K562 (cell line): Measurements from ENCODE around the gene ZNF33A. TPM values are rescaled to one million over a fixed set of nuclear protein-coding genes. Genes with fewer than 3 reads are reported as not detected.

Experiments
- ADNP ChIP-seq: fragments of 200-800 bp; sonication (Bioruptor generic); IDR thresholded peaks from 2 replicates; pipeline ENCODE4 v1.6.1; 2016; ENCODE audit warnings: missing genetic modification characterization, missing compliant biosample characterization
- CBFA2T2 ChIP-seq: fragments of 450-650 bp; conservative IDR thresholded peaks from 2 replicates; pipeline ENCODE4 v1.6.1; 2017; ENCODE audit warnings: mild to moderate bottlenecking
- HNRNPLL ChIP-seq: fragments of 200-400 bp; formaldehyde crosslinking; IDR thresholded peaks from 2 replicates; pipeline ENCODE4 v1.6.1; 2017; ENCODE audit warnings: low read length, low read depth, mild to moderate bottlenecking; ENCODE audit not compliant: poor library complexity, severe bottlenecking
- KLF1 ChIP-seq: fragments of 450-650 bp; IDR thresholded peaks from 2 replicates; pipeline ENCODE4 v1.6.1; 2016; ENCODE audit warnings: missing genetic modification characterization, missing compliant biosample characterization
- LEF1 ChIP-seq: fragments of 450-650 bp; IDR thresholded peaks from 2 replicates; pipeline ENCODE4 v1.6.1; 2016; ENCODE audit warnings: mild to moderate bottlenecking
- POLR2AphosphoS2 ChIP-seq: IDR thresholded peaks from 2 replicates; pipeline ENCODE4 v1.6.1; 2012; ENCODE audit warnings: low read length, improper control_type of control experiment
- PRPF4 ChIP-seq: fragments of 200-400 bp; formaldehyde crosslinking; IDR thresholded peaks from one replicate; pipeline ENCODE4 v1.6.1; 2017; ENCODE audit warnings: low read length, low read depth, mild to moderate bottlenecking; ENCODE audit not compliant: insufficient read depth, poor library complexity, severe bottlenecking
- SIN3A ChIP-seq, 2 experiments: fragments of 150-350 bp in 1 of 2; IDR thresholded peaks; 2 replicates each; pipeline ENCODE4 v1.6.1; 2011 to 2016; ENCODE audit warnings: borderline replicate concordance in 2 of 2, low read depth in 2 of 2, low read length in 2 of 2, mild to moderate bottlenecking in 2 of 2, moderate library complexity in 2 of 2; ENCODE audit not compliant: control insufficient read depth in 1 of 2
- polyA plus RNA-seq, 8 experiments: library from polyadenylated mRNA; depleted of rRNA in 4 of 8; stranded (reverse) in 5 of 8; unstranded in 3 of 8; fragments of >200 nt; fragmentation: Nextera tagmentation in 2 of 8; fragmentation: Illumina TruSeq in 1 of 8; extraction: Ambion mirVana in 2 of 8; extraction: Trizol in 1 of 8; gene quantifications; 2 replicates each; pipeline versions ENCODE4 v1.2.1 to v1.2.3, GENCODE V29; 2011 to 2014; ENCODE audit warnings: inconsistent platforms in 1 of 8, missing spikeins in 1 of 8
- total RNA-seq, 7 experiments: library from RNA; depleted of rRNA in 6 of 7; stranded (reverse); fragments of >200 nt in 6 of 7; fragmentation: Illumina TruSeq in 2 of 7; extraction: Trizol in 2 of 7; gene quantifications; 2 replicates each; pipeline versions ENCODE4 v1.2.1 to v1.2.3, GENCODE V29; 2011 to 2021; ENCODE audit warnings: low replicate concordance in 1 of 7
- TF ChIP-seq, protein P1 (sequence below), 2 experiments: fragments of 450-650 bp in 1 of 2; IDR thresholded peaks; 2 replicates each; pipeline ENCODE4 v1.6.1; 2011 to 2017; ENCODE audit warnings: low read depth in 2 of 2, antibody characterized with exemption in 1 of 2, borderline replicate concordance in 1 of 2, low read length in 1 of 2, mild to moderate bottlenecking in 1 of 2, mixed read lengths in 1 of 2; ENCODE audit not compliant: control insufficient read depth in 1 of 2
- TF ChIP-seq, protein P2 (sequence below): sonication (generic); formaldehyde crosslinking; IDR thresholded peaks from 2 replicates; pipeline ENCODE4 v1.8.0; 2022; ENCODE audit warnings: missing genetic modification reagents, mild to moderate bottlenecking, moderate library complexity, borderline replicate concordance
- TF ChIP-seq, protein P3 (sequence below), 3 experiments: IDR thresholded peaks in 2 of 3; conservative IDR thresholded peaks in 1 of 3; 2 replicates each; pipeline ENCODE4 v1.5.1; 2011 to 2012; ENCODE audit warnings: low read length in 3 of 3, mild to moderate bottlenecking in 3 of 3, control low read depth in 2 of 3, improper control_type of control experiment in 1 of 3, inconsistent platforms in 1 of 3, low read depth in 1 of 3, mixed read lengths in 1 of 3, moderate library complexity in 1 of 3; ENCODE audit not compliant: insufficient read depth in 2 of 3
- TF ChIP-seq, protein P4 (sequence below): IDR thresholded peaks from 3 replicates; pipeline ENCODE4 v1.6.1; 2011; ENCODE audit warnings: borderline replicate concordance, mild to moderate bottlenecking; ENCODE audit not compliant: insufficient read length, insufficient read depth
- TF ChIP-seq, protein P5 (sequence below): IDR thresholded peaks from 2 replicates; pipeline ENCODE4 v1.6.1; 2012; ENCODE audit warnings: low read depth, low read length, improper control_type of control experiment, borderline replicate concordance

ZNF33A gene
- total and polyA plus RNA-seq, 9 of the 15 experiments (the other 6 are each of a cell fraction or from before 2014, with no cell fraction given), result 8.1 to 27.5 (median 16.4) TPM

DNA sequence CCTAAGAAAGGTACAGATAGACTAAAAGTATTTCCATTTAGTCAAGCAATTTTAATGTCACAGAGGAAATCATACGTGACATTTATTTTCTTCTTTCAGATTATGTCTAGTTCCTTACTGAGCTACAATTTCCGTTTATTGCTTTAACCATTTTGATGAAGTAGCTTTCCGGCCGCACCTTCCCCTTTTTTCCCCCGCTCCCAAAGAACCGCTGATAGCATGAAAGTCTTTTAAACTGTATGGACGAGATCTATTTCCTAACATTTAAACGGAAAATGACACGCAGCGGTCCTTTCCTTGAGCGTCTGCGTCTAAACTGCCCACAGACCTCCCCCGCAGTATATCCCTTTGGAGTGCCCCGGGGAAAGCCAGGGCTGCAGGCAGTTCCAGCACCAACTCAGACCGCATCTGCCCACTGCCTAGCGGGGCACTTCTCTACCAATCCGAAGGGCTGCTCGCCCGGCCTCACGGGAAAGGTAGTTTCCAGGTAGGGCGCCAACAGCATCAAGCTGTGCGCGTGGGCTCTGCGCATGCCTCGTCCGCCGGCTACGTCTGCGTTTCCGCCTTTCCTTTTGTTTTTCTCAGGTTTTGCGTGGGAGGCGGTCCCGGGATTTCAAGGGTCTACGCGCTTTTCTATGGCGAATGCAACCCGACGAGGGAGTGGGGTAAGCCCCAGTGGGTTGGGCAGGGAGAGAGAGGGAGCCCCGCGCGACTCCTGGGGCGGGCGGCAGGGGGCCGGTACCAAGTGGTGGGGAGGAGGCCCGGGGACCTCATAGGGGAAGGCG is at the start of gene ZNF33A (continued):
- TF ChIP-seq SIN3A (IDR thresholded peaks at IDR 0.05; ENCODE audit: borderline replicate concordance in 2 of 2, control insufficient read depth in 1 of 2, low read depth in 2 of 2, low read length in 2 of 2) (no peak), POLR2AphosphoS2 (no peak), ADNP (no peak), CBFA2T2 (no peak), LEF1 (no peak), KLF1 (tag) (no peak), PRPF4 (no peak), HNRNPLL (peak; percentile 76)
- TF ChIP-seq, protein P1, sequence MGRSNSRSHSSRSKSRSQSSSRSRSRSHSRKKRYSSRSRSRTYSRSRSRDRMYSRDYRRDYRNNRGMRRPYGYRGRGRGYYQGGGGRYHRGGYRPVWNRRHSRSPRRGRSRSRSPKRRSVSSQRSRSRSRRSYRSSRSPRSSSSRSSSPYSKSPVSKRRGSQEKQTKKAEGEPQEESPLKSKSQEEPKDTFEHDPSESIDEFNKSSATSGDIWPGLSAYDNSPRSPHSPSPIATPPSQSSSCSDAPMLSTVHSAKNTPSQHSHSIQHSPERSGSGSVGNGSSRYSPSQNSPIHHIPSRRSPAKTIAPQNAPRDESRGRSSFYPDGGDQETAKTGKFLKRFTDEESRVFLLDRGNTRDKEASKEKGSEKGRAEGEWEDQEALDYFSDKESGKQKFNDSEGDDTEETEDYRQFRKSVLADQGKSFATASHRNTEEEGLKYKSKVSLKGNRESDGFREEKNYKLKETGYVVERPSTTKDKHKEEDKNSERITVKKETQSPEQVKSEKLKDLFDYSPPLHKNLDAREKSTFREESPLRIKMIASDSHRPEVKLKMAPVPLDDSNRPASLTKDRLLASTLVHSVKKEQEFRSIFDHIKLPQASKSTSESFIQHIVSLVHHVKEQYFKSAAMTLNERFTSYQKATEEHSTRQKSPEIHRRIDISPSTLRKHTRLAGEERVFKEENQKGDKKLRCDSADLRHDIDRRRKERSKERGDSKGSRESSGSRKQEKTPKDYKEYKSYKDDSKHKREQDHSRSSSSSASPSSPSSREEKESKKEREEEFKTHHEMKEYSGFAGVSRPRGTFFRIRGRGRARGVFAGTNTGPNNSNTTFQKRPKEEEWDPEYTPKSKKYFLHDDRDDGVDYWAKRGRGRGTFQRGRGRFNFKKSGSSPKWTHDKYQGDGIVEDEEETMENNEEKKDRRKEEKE (IDR thresholded peaks at IDR 0.05; ENCODE audit: borderline replicate concordance in 1 of 2, control insufficient read depth in 1 of 2, low read depth in 2 of 2, low read length in 1 of 2), result no peak
- TF ChIP-seq, protein P2, sequence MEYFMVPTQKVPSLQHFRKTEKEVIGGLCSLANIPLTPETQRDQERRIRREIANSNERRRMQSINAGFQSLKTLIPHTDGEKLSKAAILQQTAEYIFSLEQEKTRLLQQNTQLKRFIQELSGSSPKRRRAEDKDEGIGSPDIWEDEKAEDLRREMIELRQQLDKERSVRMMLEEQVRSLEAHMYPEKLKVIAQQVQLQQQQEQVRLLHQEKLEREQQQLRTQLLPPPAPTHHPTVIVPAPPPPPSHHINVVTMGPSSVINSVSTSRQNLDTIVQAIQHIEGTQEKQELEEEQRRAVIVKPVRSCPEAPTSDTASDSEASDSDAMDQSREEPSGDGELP (CRISPR knock-in tag), result no peak
- TF ChIP-seq, protein P3, sequence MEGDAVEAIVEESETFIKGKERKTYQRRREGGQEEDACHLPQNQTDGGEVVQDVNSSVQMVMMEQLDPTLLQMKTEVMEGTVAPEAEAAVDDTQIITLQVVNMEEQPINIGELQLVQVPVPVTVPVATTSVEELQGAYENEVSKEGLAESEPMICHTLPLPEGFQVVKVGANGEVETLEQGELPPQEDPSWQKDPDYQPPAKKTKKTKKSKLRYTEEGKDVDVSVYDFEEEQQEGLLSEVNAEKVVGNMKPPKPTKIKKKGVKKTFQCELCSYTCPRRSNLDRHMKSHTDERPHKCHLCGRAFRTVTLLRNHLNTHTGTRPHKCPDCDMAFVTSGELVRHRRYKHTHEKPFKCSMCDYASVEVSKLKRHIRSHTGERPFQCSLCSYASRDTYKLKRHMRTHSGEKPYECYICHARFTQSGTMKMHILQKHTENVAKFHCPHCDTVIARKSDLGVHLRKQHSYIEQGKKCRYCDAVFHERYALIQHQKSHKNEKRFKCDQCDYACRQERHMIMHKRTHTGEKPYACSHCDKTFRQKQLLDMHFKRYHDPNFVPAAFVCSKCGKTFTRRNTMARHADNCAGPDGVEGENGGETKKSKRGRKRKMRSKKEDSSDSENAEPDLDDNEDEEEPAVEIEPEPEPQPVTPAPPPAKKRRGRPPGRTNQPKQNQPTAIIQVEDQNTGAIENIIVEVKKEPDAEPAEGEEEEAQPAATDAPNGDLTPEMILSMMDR (IDR thresholded peaks at IDR 0.05 in 2 of 3, conservative IDR thresholded peaks at IDR 0.05 in 1 of 3; ENCODE audit: insufficient read depth in 2 of 3, low read depth in 1 of 3, low read length in 3 of 3), result no peak; a peak in 1 of 6 replicates
- TF ChIP-seq, protein P4, sequence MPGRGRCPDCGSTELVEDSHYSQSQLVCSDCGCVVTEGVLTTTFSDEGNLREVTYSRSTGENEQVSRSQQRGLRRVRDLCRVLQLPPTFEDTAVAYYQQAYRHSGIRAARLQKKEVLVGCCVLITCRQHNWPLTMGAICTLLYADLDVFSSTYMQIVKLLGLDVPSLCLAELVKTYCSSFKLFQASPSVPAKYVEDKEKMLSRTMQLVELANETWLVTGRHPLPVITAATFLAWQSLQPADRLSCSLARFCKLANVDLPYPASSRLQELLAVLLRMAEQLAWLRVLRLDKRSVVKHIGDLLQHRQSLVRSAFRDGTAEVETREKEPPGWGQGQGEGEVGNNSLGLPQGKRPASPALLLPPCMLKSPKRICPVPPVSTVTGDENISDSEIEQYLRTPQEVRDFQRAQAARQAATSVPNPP, result no peak
- TF ChIP-seq, protein P5, sequence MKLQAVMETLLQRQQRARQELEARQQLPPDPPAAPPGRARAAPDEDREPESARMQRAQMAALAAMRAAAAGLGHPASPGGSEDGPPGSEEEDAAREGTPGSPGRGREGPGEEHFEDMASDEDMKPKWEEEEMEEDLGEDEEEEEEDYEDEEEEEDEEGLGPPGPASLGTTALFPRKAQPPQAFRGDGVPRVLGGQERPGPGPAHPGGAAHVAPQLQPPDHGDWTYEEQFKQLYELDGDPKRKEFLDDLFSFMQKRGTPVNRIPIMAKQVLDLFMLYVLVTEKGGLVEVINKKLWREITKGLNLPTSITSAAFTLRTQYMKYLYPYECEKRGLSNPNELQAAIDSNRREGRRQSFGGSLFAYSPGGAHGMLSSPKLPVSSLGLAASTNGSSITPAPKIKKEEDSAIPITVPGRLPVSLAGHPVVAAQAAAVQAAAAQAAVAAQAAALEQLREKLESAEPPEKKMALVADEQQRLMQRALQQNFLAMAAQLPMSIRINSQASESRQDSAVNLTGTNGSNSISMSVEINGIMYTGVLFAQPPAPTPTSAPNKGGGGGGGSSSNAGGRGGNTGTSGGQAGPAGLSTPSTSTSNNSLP, result no peak
